GM23248 (cell line): ENCODE data around the gene APBA2.

ENCODE experiments used
- EZH2 ChIP-seq: fragments of 200-600 bp; sonication (generic); IDR thresholded peaks from 2 replicates; pipeline ENCODE4 v1.6.1; 2018; ENCODE audit warnings: antibody characterized with exemption, mild to moderate bottlenecking; ENCODE audit not compliant: insufficient read depth, poor library complexity, severe bottlenecking
- EZH2phosphoT487 ChIP-seq: fragments of 200-600 bp; sonication (generic); IDR thresholded peaks from 2 replicates; pipeline ENCODE4 v1.6.1; 2018; ENCODE audit warnings: antibody characterized with exemption, moderate library complexity, mild to moderate bottlenecking, low read depth; ENCODE audit not compliant: insufficient read depth

DNA sequence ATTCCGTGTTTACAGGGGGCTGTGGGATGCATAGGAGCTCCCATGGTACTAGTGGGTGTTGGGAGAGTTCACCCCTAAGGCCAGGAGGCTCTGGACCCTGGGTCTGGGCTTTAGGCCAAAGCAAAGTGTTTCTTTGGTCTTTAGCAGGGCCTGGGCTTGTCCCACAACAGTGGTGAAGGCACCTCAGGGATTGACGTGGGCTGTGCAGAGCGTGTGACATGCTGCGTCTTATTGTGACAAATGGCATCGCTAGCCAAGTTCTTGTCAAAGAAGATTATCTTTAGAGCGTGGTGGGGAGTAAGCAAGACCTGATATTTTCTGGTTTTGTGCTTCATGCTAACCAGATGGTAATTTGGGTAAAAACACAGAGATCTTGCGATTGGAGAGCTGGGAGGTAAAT, 170.1 kb downstream of the APBA2 start:
- TF ChIP-seq EZH2 (no peak), EZH2phosphoT487 (no peak)
